GM18498 (cell line): ENCODE data around the gene PIGM.

ENCODE experiments used
- ATAC-seq: cut with Tn5 transposase; IDR thresholded peaks from one replicate; pipeline ENCODE4 v1.9.1; 2021; ENCODE audit warnings: mild to moderate bottlenecking, moderate library complexity; ENCODE audit not compliant: unreplicated experiment

PIGM gene

DNA sequence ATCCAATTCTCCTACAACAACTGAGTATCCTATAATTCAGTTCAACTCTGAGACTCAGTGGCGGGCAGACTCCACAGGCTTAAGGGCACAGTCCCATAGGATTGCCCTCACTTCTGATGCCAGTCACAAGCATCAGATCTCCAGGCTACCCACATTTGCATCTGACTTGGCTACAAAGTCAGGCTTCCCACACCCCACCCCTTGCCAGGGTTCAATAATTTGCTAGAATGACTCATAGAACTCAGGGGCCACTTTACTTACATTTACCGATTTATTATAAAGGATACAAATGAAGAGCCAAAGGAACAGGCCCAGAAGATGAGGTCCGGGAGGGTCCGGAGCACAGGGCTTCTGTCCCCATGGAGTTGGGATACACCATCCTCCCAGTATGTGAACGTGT lies 41.8 kb downstream of the PIGM start:
- no peak for ATAC-seq

DNA sequence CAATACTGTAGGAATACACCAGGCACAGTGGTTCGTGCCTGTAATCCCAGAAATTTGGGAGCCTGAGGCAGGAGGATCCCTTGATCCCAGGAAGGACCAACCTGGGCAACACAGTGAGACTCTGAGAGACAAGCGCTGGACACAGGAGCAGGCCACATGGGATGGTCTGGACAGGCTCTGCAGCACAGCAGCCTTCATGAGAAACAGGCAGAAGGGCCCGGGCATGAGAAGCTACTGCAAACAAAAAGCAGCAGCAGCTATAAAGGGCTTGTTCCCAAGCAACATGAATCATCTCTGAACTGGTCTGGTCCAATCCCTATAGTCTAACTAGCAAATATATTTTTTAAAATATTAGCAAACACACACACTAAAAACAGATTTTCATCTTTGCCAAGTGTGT lies 42.2 kb downstream of the PIGM start:
- no peak for ATAC-seq

DNA sequence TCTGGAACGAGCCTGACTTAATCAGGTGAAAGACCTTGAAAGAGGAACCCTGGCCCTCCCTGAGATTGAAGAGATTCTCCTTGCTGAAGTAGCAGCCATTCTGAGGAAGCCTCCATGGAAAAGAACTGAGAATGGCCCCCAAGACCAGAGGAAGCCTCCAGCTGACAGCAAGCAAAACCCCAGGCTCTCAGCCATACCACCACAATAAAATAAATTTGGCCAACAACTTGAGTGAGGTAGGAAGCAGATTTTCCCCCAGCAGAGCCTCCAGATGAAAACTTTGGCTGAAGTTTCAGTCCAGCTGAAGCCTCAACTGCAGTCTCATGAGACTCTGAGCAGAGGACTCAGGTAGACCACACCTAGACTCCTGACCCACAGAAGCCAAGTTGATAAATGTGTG lies 43.8 kb downstream of the PIGM start:
- no peak for ATAC-seq

DNA sequence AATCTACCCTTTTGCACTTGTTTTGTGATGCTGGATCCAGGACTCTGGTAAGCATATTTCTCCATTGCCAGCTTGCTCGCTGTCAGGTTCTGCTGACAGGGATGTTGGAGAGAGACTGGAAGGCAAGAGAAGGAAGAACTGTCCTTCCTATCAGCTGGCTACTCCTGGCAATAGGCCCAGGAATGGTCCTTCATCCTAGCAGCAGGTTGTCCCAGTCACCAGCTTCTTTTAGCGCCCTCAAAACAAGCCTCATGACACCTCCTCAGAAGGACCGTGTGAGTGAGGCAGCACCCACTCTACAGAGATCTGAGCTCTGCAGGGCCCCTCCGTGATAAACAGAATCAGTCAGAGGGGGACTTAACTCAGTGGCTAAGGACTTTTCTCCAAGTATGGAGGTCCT lies 44.6 kb downstream of the PIGM start:
- ATAC-seq = no peak

DNA sequence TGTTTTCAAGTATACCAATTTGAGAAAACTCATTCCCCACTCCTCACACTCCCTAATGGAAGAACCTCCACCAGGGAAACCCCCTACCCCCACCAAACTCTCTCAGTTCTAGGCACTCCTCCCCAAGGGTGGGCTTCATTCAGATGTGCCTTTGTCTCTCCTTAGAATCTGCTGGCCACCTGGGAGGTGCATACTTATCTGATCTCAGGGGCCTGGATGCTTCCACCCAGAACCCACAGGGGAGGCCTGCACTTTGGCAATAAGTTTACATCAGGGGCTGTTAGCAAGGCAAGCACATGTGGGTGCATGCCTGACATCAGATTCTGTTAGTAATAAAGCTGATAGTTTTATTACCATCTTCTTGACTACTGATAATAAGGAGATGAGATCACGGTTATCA lies 45.3 kb downstream of the PIGM start:
- no peak for ATAC-seq

DNA sequence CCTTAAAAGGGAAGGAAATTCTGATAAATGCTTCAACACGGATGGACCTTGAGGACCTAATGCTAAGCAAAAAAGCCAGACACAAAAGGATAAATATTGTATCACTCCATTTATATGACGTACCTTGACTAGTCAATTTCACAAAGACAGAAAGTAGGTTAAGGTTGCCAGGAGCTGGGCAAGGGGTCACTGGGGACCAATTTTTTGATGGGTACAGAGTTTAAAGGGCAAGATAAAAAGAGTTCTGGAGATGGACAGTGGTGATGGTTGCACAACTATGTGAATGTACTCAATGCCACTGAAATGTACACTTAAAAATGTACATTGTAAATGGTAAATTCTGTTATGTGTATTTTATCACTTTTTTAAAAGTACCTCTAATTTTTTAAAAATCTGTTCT lies 45.7 kb downstream of the PIGM start:
- ATAC-seq = no peak

DNA sequence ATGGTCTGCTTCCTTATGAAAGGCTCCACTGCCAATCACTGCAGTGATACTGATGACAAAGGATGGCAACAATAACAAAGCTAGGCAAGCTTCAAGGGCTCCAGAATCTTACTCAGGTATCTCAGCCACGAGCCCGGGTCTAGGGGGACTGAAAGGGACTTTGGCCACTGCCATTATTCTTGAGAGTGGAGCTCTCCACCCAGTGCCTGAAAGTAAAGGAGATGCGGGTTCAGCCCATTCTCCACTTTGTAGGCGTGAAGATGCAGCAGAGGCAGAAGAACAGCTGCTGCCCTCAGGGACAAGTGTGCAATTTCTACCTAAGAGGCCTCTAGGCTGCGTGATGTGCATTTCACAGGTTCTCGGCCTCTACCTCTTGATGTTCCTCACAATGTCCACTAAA lies 46.3 kb downstream of the PIGM start:
- ATAC-seq = no peak

DNA sequence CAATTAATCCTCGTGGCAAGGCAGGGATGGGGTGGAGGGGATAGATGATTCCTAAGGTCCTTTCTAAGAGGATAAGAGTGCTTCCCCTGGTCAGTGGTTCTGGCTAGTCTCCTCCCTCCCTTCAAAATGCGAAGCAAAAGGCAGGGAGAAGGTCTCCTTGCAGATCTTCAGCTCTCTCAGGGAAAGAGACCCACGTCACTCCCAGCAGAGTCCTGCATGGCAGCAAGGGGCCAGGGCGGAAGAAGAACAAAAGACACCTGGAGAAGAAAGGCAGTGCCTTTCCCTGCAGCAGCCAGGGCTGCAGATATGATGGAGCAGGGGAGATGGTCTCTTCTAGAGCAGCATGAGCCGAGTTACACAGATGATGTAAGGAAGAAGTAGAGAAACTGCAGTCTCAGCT lies 48.1 kb downstream of the PIGM start:
- no peak for ATAC-seq

DNA sequence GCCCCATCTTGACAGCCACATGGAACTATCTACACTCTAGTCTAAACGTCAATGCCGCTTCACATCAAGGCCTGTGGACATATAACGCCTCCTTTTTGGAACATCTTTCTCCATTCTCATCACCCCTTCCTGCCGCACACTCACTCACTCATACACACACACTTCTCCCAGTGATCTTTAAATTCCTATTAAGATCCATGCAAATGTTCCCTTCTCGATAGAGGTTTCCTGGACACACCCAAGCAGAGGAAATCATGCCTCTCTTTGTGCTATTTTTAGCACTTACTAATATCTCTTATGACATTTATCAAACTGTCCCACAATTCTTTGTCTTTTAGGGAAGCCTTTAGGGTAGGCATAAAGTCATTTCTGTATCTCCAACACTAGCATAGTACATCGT lies 49.5 kb downstream of the PIGM start:
- no peak for ATAC-seq

DNA sequence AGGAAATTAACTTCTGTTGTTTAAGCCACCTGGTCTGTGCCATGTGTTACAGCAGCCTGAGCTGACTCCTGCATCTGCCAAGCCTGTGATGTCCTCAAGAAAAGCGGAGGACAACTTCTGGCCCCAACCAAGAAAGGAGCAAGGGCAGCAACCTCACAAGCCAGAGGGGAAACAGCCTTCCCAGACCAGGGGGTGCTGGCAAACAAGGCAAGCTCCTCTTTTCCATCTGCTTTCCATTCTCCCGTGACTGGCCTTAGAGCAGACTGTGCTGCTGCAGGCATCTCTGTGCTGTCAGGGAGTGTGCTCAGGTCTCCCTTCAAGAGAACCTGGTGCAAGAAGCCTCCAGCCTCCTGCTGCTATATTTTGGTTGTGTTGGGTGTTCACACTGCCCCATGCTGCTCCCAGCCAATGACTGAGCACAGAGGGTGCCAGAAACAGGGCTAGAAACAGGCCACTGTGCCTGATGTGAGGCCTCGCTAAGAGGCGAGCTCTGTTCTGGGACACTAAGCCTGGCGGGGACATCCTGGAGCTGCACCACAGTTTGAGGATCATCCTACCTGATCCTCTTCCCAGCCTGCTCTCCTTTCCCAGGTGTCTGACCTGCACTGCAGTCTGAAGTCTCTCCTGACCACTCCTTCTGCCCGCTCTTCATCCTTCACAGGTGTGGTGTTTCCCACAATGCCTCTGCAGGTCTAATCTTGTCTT lies 50.3 kb downstream of the PIGM start:
- no peak for ATAC-seq

DNA sequence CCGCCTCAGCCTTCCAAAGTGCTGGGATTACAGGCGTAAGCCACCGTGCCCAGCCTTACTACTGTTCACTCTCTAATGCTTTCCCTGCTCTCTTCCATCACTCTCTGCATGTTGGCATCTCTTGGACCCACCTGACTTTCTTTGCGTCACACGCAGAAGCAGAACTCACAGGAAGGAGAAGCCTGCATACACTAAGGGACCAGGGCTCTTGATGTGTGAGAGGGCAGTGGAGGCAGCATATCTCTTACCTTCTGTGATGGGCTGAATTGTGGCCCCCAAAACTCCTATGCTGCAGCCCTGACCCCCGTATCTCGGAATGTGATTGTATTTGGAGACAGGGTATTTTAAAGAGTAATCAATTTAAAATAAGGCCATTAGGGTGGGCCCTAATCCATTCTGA lies 51.0 kb downstream of the PIGM start:
- no peak for ATAC-seq

DNA sequence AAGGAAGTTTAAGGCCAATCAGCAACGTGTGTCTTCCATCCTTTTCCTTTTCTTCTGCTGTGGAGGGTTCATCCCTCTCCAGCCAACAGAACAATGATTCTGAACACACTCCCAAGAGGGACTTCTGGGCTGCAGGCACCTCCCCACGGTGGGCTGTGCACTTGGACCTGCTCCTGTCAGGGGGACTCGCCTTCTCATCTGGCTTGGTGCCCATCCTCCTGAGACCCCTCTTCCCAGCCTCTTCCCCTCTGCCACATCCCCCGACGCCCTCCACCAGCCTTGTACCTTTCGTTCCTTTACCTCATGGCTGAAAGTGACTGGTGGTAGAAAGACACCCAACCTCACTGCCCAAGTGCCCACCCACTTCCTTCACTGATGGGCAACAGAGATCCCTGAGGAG lies 51.7 kb downstream of the PIGM start:
- ATAC-seq = no peak

DNA sequence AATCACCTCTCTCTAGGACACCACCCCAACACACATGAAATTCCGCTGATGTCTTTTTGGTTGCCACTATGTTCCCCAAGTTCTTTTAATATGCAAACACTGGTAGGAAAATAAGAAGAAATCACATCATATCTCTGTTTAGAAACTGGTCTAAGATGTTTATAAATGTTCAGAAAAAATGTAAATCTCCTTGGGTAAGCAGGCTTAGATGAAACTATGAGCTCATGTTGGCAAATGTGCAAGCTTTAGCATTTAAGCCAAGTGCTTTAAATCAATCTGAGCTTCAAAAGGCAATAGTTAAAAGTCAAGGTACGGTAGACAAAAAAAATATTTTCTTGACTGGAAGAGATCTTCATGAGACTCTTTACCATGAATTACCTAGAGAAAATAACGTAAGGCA lies 52.5 kb downstream of the PIGM start:
- ATAC-seq = no peak

DNA sequence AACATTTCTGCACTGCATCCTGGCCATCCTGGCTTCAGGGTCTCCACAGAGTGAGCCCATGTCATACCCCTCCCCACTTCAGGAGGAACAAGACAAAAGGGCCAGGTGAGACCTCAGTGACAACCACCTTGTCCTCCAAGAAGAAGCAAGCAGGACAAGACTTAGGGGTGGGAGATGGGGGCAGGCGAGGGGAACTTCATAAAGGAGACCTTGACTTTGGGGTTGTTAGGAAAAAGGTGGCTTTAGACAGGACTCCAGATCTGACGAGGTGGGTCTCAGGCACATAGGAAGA lies 53.7 kb downstream of the PIGM start:
- no peak for ATAC-seq

DNA sequence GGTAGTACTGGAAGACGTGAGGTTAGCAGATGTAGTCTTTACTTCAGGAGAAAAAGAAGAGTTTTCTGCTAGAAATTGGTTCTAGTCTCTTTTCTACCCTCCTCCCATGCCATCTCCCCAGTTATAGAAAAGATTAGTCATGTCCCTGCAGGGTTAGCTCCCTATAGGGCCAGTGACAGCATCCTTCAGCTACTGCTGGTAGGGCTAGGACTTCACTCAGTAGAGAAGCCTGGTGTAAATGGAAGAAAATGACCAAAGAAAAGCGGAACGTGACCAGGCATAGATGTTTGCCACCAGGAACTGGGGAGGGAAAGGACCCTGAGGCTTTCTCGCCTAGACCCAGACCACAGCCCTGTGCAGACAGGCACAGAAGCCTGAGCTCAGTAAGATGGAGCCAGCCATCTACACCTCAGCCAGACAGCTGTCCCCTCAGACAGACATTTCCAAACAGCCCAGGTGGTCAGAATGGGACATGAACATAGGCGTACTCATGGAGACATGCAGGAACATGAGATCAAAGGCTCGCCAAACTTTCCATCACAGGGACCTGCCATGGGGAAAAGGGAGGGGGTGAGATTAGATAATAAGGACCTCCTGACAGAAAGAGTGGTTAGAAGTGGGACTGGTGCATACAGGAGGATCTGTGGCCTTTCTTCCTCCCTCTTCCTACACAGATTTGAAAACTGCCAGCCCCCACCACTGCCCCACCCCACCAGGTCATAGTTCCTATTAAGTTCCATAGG lies 54.3 kb downstream of the PIGM start:
- ATAC-seq = no peak
